ENCODE results near the gene ARHGEF3.
"Not testable (repeated sequence)": the region's sequence is repeated elsewhere in the genome, so short reads cannot be mapped to it uniquely, and the experiment has no call there.

ARHGEF3 gene

DNA sequence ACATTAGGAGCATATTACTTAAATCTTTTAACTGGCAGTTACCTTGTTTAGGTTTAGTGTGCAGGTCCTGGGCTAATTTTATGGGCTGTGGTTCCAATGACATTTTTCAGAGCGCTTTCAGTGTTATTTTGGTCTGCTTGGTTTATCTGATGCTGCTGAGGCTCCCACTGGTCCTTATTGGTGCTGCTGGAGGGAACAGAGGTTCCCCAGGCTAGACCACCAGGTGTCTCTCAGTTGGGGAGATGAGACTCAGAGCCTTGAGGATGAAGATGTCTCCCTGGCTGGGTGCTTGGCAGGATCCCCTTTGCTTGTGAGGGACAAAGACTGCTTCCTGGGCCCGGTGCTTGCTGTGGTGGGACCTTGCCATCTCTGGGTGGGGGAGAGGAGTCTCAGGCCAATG lies 90.4 kb downstream of the ARHGEF3 start:
- TF ChIP-seq, protein P1, sequence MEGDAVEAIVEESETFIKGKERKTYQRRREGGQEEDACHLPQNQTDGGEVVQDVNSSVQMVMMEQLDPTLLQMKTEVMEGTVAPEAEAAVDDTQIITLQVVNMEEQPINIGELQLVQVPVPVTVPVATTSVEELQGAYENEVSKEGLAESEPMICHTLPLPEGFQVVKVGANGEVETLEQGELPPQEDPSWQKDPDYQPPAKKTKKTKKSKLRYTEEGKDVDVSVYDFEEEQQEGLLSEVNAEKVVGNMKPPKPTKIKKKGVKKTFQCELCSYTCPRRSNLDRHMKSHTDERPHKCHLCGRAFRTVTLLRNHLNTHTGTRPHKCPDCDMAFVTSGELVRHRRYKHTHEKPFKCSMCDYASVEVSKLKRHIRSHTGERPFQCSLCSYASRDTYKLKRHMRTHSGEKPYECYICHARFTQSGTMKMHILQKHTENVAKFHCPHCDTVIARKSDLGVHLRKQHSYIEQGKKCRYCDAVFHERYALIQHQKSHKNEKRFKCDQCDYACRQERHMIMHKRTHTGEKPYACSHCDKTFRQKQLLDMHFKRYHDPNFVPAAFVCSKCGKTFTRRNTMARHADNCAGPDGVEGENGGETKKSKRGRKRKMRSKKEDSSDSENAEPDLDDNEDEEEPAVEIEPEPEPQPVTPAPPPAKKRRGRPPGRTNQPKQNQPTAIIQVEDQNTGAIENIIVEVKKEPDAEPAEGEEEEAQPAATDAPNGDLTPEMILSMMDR (IDR thresholded peaks at IDR 0.05; ENCODE audit: low read depth, low read length, missing control alignments): no peak
- no peak for DNase-seq (ENCODE audit: extremely low read depth, low read depth)
- H3K4me3 ChIP-seq (replicated peaks; ENCODE audit: low read depth, low read length): no peak overlapping the region

GRCh38 chr3:56707412-56707811 lies 94.3 kb downstream of the ARHGEF3 start:
- not testable (repeated sequence) for DNase-seq (ENCODE audit: extremely low read depth, low read depth); H3K4me3 ChIP-seq (replicated peaks; ENCODE audit: low read depth, low read length)
- TF ChIP-seq, protein P1 (IDR thresholded peaks at IDR 0.05; ENCODE audit: low read depth, low read length, missing control alignments): peak; percentile 3

DNA sequence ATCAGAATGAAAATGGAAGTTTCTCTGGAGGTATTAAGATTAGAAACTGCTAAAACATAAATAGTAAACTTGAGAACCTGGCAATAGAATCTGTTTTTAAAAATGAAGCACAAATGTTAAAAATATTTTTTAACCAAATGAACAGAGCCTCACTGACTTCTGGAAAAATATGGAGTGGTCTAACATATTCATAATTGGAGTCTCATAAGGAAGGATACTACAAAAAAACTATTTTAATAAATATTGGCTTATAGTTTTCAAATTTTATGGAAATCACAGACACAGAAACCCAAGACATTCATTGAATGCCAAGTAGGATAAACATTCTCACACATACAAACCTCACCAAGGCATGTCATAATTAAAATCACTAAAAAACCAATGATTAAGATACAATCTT lies 95.1 kb downstream of the ARHGEF3 start:
- DNase-seq (ENCODE audit: extremely low read depth, low read depth): no peak
- H3K4me3 ChIP-seq (replicated peaks; ENCODE audit: low read depth, low read length): no peak overlapping the region
- TF ChIP-seq, protein P1 (IDR thresholded peaks at IDR 0.05; ENCODE audit: low read depth, low read length, missing control alignments): no peak

DNA sequence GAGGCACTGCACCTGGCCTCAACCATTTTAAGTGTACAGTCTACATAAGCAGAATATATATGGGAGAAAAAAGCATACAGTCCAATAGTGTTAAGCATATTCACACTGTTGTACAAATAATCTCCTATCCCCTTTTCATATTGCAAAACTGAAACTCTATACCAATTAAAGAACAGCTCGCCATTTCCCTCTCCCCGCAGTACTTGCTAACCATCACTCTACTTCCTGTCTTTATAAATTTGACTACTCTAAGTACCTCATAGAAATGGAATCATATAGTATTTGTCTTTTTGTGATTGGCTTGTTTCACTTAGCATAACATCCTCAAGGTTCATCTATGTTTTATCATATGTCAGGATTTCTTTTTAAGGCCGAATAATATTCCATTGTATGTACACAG lies 97.0 kb downstream of the ARHGEF3 start:
- DNase-seq (ENCODE audit: extremely low read depth, low read depth): no peak
- TF ChIP-seq, protein P1 (IDR thresholded peaks at IDR 0.05; ENCODE audit: low read depth, low read length, missing control alignments): no peak
- H3K4me3 ChIP-seq (replicated peaks; ENCODE audit: low read depth, low read length): no peak overlapping the region

DNA sequence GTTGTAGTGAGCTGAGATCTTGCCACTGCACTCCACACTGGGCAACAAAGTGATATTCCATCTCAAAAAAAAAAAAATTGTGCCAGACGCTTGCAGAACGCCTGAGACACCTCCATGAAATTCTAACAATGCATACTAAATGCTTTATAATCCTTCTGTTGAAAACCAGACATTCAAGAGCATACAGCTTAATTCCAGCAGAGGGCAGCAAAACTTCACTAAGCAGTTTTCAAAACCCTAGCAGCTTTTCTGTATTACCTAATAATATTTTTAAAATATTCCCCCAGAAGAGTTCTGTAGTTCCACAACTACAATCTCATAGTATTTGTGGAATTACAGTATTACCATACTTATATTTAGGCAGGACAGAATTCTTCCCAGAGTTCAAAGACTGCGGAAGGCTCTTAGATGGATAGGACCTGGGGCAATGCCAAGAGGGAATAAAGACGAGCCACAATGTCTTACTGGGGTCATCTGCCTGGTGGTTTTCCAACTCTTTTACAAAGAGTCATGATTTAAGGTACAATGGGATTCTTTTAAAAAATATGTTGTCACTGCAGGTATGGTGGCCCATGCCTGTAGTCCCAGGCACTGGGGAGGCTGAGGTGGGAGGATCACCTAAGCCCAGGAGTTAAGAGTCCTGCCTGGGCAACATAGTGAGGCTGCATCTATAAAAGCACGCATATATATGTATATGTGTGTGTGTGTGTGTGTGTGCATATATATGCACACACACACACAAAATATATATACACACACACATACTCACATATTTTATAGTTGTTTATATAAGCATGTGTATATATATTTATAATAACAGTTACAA lies 99.0 kb downstream of the ARHGEF3 start:
- TF ChIP-seq, protein P1 (IDR thresholded peaks at IDR 0.05; ENCODE audit: low read depth, low read length, missing control alignments): peak; percentile 68
- H3K4me3 ChIP-seq (replicated peaks; ENCODE audit: low read depth, low read length): no peak overlapping the region
- DNase-seq (ENCODE audit: extremely low read depth, low read depth): peak; percentile 59

- TF ChIP-seq, protein P1 (IDR thresholded peaks at IDR 0.05; ENCODE audit: low read depth, low read length, missing control alignments): no peak
- H3K4me3 ChIP-seq (replicated peaks; ENCODE audit: low read depth, low read length): no peak overlapping the region
- DNase-seq (ENCODE audit: extremely low read depth, low read depth): no peak
These were observed 101.6 kb downstream of the ARHGEF3 start for GRCh38 chr3:56700151-56700550.
